ENCODE results near the gene DBNDD2.

DBNDD2 gene

GRCh38 chr20:45359069-45359405, 49.1 kb upstream of the DBNDD2 start (continued):
- TF ChIP-seq ZNF423 (tag by site-specific recombination; IDR thresholded peaks at IDR 0.05) (no peak), ZFP69B (tag by site-specific recombination; IDR thresholded peaks at IDR 0.05) (no peak)

- Histone ChIP-seq H3K9me3 (ENCODE audit: control insufficient read depth, insufficient read depth, low read depth, low read length) (no peaks in the 10 kb centered on the region), H3K36me3 (ENCODE audit: control insufficient read depth in 2 of 2, insufficient read depth in 1 of 2, low read length in 2 of 2) (no peaks in the 10 kb centered on the region), H3K4me3 (ENCODE audit: low read depth, low read length) (no peak overlapping the region), H3K4me1 (ENCODE audit: control insufficient read depth, insufficient read depth, low read length) (no peaks in the 10 kb centered on the region; the same call in 1 of the 2 replicates), H3K27ac (ENCODE audit: extremely low read depth, low read depth, low read length) (no peak overlapping the region)
- ChIA-PET POLR2A (interaction anchor here (0.6 to 2.2 kb wide), 4 partner anchors 11 to 611 kb away, joined by 3 to 9 read pairs (median 6); partner anchors contain the start of gene SDC4), CTCF (interaction anchor here (0.7 to 6.5 kb wide), 5 partner anchors 14 to 78 kb away, joined by 3 to 92 read pairs (median 4); no protein-coding TSS in a partner anchor)
- no peak for TF ChIP-seq ZNF561 (tag by site-specific recombination; IDR thresholded peaks at IDR 0.05; ENCODE audit: borderline replicate concordance)
- no peak for TF ChIP-seq KLF8 (tag by site-specific recombination; IDR thresholded peaks at IDR 0.05)
- no peak for TF ChIP-seq ZNF791 (tag by site-specific recombination; IDR thresholded peaks at IDR 0.05)
- TF ChIP-seq EGR2 (tag by site-specific recombination; IDR thresholded peaks at IDR 0.05; ENCODE audit: low read depth) = no peak
- no peak for TF ChIP-seq ZNF747 (tag by site-specific recombination; IDR thresholded peaks at IDR 0.05)
- TF ChIP-seq ZNF280C (tag by site-specific recombination; IDR thresholded peaks at IDR 0.05) = no peak
- no peak for TF ChIP-seq GLI2 (tag by site-specific recombination; IDR thresholded peaks at IDR 0.05; ENCODE audit: borderline replicate concordance, low read depth)
- no peak for TF ChIP-seq ZFP41 (tag by site-specific recombination; IDR thresholded peaks at IDR 0.05; ENCODE audit: borderline replicate concordance)
- no peak for TF ChIP-seq GFI1B (tag by site-specific recombination; IDR thresholded peaks at IDR 0.05)
- TF ChIP-seq PRDM1 (tag by site-specific recombination; IDR thresholded peaks at IDR 0.05) = no peak
- TF ChIP-seq ZNF624 (tag by site-specific recombination; IDR thresholded peaks at IDR 0.05) = no peak
- TF ChIP-seq ZNF658 (tag by site-specific recombination; IDR thresholded peaks at IDR 0.05) = no peak
- TF ChIP-seq KLF7 (tag by site-specific recombination; IDR thresholded peaks at IDR 0.05; ENCODE audit: borderline replicate concordance) = no peak
- TF ChIP-seq ZBTB21 (tag by site-specific recombination; IDR thresholded peaks at IDR 0.05) = no peak
- TF ChIP-seq ZNF175 (tag by site-specific recombination; IDR thresholded peaks at IDR 0.05) = no peak
- no peak for TF ChIP-seq ZNF23 (tag by site-specific recombination; IDR thresholded peaks at IDR 0.05; ENCODE audit: borderline replicate concordance)
- TF ChIP-seq ZNF513 (tag by site-specific recombination; IDR thresholded peaks at IDR 0.05) = no peak
- no peak for TF ChIP-seq ZNF473 (tag by site-specific recombination; IDR thresholded peaks at IDR 0.05)
- TF ChIP-seq ZNF639 (tag by site-specific recombination; IDR thresholded peaks at IDR 0.05) = no peak
Measured at GRCh38 chr20:45359406-45360148, 48.5 kb upstream of the DBNDD2 start.

All from HEK293 (cell line).